Right lobe of liver (tissue), 6 donors: Measurements from ENCODE around the gene RNF223. TPM values are rescaled to one million over a fixed set of nuclear protein-coding genes. Genes with fewer than 3 reads are reported as not detected.
"Not testable (repeated sequence)": the region's sequence is repeated elsewhere in the genome, so short reads cannot be mapped to it uniquely, and the experiment has no call there.

ENCODE experiments used
- ATAC-seq, 4 donors: fragments of 200-7000 bp; cut with Tn5 transposase; one replicate each; pipeline ENCODE4 v1.9.1; 2020; ENCODE audit warnings: mild to moderate bottlenecking in 4 of 4, moderate library complexity in 4 of 4
- DNase-seq, 3 donors: peaks; one replicate each; pipeline ENCODE4 v3.0.0-alpha.2; 2020
- H3K27ac ChIP-seq, 3 donors: fragments of 200-600 bp; one replicate each; pipeline ENCODE4 v1.8.0; 2022
- H3K27me3 ChIP-seq, 2 donors: fragments of 200-600 bp; one replicate each; pipeline ENCODE4 v1.8.0; 2022
- H3K36me3 ChIP-seq, 4 donors: fragments of 200-600 bp; sonication (generic) in 1 of 4; one replicate each; pipeline versions ENCODE4 v1.5.1 to v1.8.0; 2017 to 2022; ENCODE audit warnings: control low read depth in 1 of 4
- H3K4me1 ChIP-seq, 4 donors: fragments of 200-600 bp; sonication (generic) in 1 of 4; one replicate each; pipeline versions ENCODE4 v1.5.1 to v1.8.0; 2017 to 2022; ENCODE audit warnings: control low read depth in 1 of 4
- H3K4me3 ChIP-seq, 3 donors: fragments of 200-600 bp; one replicate each; pipeline ENCODE4 v1.8.0; 2022
- H3K9me3 ChIP-seq, 4 donors: fragments of 200-600 bp; sonication (generic) in 1 of 4; one replicate each; pipeline versions ENCODE4 v1.5.1 to v1.8.0; 2017 to 2022; ENCODE audit warnings: control low read depth in 1 of 4
- CTCF ChIP-seq, 4 donors: fragments of 200-600 bp in 3 of 4; fragments of 450-650 bp in 1 of 4; IDR thresholded peaks; one replicate each; pipeline versions ENCODE4 v1.5.1 to v1.8.0; 2016 to 2022; ENCODE audit warnings: antibody characterized with exemption in 4 of 4, mild to moderate bottlenecking in 2 of 4
- POLR2A ChIP-seq: fragments of 450-650 bp; IDR thresholded peaks from one replicate; pipeline ENCODE4 v1.6.1; 2017; ENCODE audit warnings: antibody characterized with exemption, mild to moderate bottlenecking
- WGBS: methylation state at CpG from one replicate; pipeline ENCODE4 v1.1.6; 2018; ENCODE audit warnings: low coverage, low lambda C conversion rate; ENCODE audit not compliant: insufficient coverage; ENCODE audit errors: missing lambda C conversion rate; 5-methylcytosine and 5-hydroxymethylcytosine counted together
- intact Hi-C, 2 donors: fragments of 100-400 bp; cut with DNase I; formaldehyde crosslinking; loops; one replicate each; pipeline versions ENCODE4 v1.11.2 to v1.14.1; 2022
- total RNA-seq, 6 experiments: library from RNA; depleted of rRNA in 2 of 6; stranded (reverse); fragments of >200 nt in 2 of 6; fragmentation: NEBNext Ultra II Directional in 3 of 6; extraction: Animal tissue kit (Norgen Biotek cat#: 25700) in 3 of 6; gene quantifications; one replicate each; pipeline versions ENCODE4 v1.1.0 to v1.2.4, GENCODE V29; 2016 to 2023
- donor health status: DM: no; HTN: yes; CAD: no.
- donor health status: DM: no; HTN: no; CAD: no.
- donor health status: DM: no; HTN: no; CAD: no.
- donor health status: DM: no; HTN: yes; CAD: no.
- donor health status: DM: no; HTN: yes; CAD: no.

RNF223 gene
- total RNA-seq, 6 experiments from 2014 or later, result not detected

GRCh38 chr1:1100296-1100695, 26.2 kb upstream of the RNF223 start:
- DNase-seq, result peak in 1 of 3 donors; percentile 17
- no peaks in the 10 kb centered on the region for H3K4me1 ChIP-seq
- no peak for ATAC-seq
- no peak overlapping the region for H3K27ac ChIP-seq
- no peaks in the 10 kb centered on the region for H3K27me3 ChIP-seq
- intact Hi-C loops, result no loop called here
- WGBS, result 88% methylated on average over 8 of the region's 11 CpGs
- no peaks in the 10 kb centered on the region for H3K9me3 ChIP-seq
- no peak for TF ChIP-seq POLR2A
- no peak for TF ChIP-seq CTCF (IDR thresholded peaks at IDR 0.05)
- H3K4me3 ChIP-seq, result no peak overlapping the region
- no peaks in the 10 kb centered on the region for H3K36me3 ChIP-seq

GRCh38 chr1:1099506-1100183, 25.5 kb upstream of the RNF223 start:
- no peak for ATAC-seq
- WGBS, result 64% methylated on average over 4 of the region's 4 CpGs

GRCh38 chr1:1098681-1099421, 24.7 kb upstream of the RNF223 start:
- Histone ChIP-seq H3K9me3 (no peaks in the 10 kb centered on the region), H3K27me3 (no peaks in the 10 kb centered on the region), H3K4me1 (no peaks in the 10 kb centered on the region), H3K27ac (no peak overlapping the region), H3K36me3 (no peaks in the 10 kb centered on the region), H3K4me3 (no peak overlapping the region)
- no peak for ATAC-seq
- WGBS, result 48% methylated on average over 8 of the region's 18 CpGs
- intact Hi-C loops, result no loop called here
- no peak for TF ChIP-seq POLR2A
- TF ChIP-seq CTCF (IDR thresholded peaks at IDR 0.05), result no peak
- peak in 1 of 3 donors; percentile 9 for DNase-seq

More at GRCh38 chr1:1099506-1100183, 25.5 kb upstream of the RNF223 start:
- DNase-seq, result no peak
- H3K27ac ChIP-seq, result no peak overlapping the region
- H3K4me3 ChIP-seq, result no peak overlapping the region
- no peaks in the 10 kb centered on the region for H3K36me3 ChIP-seq
- no peaks in the 10 kb centered on the region for H3K27me3 ChIP-seq
- intact Hi-C loops, result no loop called here
- no peak for TF ChIP-seq POLR2A
- TF ChIP-seq CTCF (IDR thresholded peaks at IDR 0.05), result no peak
- no peaks in the 10 kb centered on the region for H3K9me3 ChIP-seq
- no peaks in the 10 kb centered on the region for H3K4me1 ChIP-seq

- intact Hi-C loops, H3K4me3 ChIP-seq, H3K27me3 ChIP-seq, H3K36me3 ChIP-seq, H3K9me3 ChIP-seq, H3K27ac ChIP-seq, ATAC-seq, DNase-seq, H3K4me1 ChIP-seq: not testable (repeated sequence)
- WGBS, result 100% methylated on average over 5 of the region's 5 CpGs
Observed at GRCh38 chr1:1096136-1096535, 22.0 kb upstream of the RNF223 start.

- ATAC-seq (no peak), DNase-seq (no peak)
- Histone ChIP-seq H3K36me3 (no peaks in the 10 kb centered on the region), H3K27ac (no peak overlapping the region), H3K9me3 (no peaks in the 10 kb centered on the region), H3K27me3 (no peaks in the 10 kb centered on the region), H3K4me1 (no peaks in the 10 kb centered on the region), H3K4me3 (no peak overlapping the region)
- 89% methylated on average over 7 of the region's 7 CpGs for WGBS
- intact Hi-C loops, result no loop called here
- TF ChIP-seq POLR2A (no peak), CTCF (IDR thresholded peaks at IDR 0.05) (no peak)
Observed at GRCh38 chr1:1094981-1095380, 20.9 kb upstream of the RNF223 start.
